ENCODE measurements around the gene FTCD. TPM values are rescaled to one million over a fixed set of nuclear protein-coding genes. Genes with fewer than 3 reads are reported as not detected.
A peak's percentile ranks its signal among the peaks of the same experiment; 100 is the strongest.
"Not testable (repeated sequence)": the region's sequence is repeated elsewhere in the genome, so short reads cannot be mapped to it uniquely, and the experiment has no call there.

The FTCD gene, protein sequence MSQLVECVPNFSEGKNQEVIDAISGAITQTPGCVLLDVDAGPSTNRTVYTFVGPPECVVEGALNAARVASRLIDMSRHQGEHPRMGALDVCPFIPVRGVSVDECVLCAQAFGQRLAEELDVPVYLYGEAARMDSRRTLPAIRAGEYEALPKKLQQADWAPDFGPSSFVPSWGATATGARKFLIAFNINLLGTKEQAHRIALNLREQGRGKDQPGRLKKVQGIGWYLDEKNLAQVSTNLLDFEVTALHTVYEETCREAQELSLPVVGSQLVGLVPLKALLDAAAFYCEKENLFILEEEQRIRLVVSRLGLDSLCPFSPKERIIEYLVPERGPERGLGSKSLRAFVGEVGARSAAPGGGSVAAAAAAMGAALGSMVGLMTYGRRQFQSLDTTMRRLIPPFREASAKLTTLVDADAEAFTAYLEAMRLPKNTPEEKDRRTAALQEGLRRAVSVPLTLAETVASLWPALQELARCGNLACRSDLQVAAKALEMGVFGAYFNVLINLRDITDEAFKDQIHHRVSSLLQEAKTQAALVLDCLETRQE
- 0.30 and 0.35 TPM in 2 replicates for total RNA-seq

DNA sequence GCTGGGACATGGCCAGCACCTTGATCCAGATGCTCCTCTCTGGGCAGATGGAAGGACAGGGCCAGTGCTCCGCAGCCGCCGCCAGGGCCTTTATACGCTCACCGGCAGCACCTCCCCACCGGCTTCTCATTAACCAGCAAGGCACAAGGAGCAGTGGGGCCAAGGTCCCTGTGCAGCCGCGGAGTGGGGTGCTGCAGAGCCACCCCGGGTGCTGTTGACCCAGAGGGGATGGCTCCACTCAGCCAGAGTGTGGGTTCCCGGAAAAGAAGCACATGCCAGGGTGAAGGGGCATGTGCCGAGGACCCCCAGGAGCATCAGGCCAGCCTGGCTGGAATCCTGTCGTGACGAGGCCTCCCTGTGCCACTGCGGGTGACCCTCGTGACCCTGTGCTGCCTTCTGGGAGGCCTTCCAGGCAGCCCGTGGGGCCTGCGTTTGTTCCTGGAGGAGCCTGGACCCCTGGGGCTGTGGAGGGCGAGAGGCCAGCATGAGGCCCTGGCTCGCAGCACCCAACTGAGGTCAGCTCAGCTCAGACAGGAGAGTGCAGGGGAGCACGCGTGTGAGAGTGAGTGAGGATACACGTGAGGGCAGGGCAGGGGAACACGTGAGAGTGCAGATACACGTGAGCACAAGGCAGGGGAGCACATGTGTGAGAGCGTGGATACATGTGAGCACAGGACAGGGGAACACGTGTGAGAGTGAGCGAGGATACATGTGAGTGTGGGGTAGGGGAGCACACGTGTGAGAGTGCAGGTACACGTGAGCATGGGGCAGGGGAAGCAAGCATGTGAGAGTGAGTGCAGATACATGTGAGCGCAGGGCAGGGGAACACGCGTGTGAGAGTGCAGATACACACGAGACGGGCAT, at the start of gene FTCD:
FTCD (minus strand) TSS at position 66 of the 864 bp plus-strand sequence; CDS start at position 10, 56 bp downstream.
- no peak for DNase-seq (ENCODE audit: low read depth)

DNA sequence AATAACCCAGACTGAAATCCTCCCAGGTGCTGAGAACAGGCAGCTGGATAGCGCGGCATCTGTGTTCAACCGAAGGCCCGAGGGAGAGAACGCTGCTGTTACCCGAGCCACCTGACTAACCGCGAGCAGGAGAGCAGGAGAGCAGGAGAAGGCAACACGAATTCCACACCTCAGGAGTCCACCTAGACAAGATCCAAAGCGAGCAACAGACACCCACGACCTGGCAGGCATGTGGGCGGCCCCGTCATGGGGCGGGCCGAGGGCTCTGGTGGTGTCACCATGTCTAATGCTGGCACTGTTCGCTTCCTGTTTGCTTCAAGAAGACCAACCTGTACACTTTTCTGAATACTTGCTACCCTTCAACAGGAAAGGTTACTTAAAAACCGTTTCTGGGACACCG, 49.8 kb upstream of the FTCD start:
- no peak for DNase-seq (ENCODE audit: low read depth)

DNA sequence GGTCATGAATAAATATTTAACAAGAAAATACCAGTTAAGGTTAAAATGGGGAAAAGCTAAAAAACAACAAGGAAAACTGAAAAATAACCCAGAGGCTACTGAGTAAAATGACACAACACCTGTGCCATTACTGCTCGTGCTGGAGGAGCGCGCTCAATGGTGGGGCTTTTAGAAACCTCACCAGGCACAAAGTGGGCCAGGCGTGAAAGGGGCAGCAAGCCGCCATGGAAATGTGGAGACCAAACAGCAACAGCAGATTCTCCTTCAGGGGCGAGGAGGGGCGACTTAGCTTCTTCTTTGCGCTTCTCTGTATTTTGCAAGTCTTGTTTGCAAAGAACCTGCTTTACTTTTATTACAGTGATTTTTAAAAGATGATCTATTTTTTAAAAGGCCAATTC, 47.8 kb upstream of the FTCD start:
- DNase-seq (ENCODE audit: low read depth): no peak

DNA sequence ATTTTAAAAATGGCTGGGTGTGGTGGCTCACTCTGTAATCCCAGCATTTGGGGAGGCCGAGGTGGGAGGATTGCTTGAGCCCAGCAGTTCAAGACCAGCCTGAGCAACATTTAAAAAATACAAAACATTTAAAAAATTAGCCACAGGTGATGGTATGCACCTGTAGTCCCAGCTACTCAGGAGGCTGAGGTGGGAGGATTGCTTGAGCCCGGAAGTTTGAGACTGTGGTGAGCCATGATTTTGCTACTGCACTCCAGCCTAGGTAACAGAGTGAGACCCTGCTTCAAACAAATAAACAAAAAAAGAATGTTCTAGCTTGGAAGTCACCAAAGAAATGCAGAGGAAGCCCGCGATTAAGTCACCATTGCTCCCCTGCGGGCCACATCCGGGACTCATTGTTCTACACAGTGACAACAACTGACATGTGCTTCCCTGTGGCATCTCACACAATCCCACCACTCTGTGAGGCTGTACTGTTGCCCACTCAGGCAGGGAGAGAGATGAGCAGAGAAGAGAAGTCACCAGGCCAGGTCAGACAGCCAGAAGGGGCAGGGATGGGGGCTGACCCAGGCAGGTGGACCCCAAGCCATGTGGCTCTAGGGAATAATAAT, 47.3 kb upstream of the FTCD start:
- DNase-seq (ENCODE audit: low read depth): no peak

DNA sequence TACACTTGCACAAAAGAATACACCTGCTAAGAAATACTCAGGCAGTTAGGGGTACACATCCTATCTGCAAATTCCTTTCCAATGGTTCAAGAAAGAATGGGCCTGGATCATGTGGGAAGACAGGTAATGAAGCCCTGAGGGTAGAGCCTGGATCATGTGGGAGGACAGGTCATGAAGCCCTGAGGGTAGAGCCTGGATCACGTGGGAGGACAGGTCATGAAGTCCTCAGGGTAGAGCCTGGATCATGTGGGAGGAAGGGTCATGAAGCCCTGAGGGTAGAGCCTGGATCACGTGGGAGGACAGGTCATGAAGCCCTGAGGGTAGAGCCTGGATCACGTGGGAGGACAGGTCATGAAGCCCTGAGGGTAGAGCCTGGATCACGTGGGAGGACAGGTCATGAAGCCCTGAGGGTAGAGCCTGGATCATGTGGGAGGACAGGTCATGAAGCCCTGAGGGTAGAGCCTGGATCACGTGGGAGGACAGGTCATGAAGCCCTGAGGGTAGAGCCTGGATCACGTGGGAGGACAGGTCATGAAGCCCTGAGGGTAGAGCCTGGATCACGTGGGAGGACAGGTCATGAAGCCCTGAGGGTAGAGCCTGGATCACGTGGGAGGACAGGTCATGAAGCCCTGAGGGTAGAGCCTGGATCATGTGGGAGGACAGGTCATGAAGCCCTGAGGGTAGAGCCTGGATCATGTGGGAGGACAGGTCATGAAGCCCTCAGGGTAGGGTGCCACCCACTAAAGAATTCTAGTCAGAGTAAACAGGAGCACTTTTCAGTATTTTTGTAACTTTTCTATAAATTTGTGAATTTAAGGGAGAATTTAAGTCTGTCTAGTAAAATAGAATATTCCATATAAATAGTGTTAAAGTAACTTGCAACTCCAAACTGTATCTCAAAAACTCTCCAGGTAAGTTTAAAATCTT, 45.8 kb upstream of the FTCD start:
- not testable (repeated sequence) for DNase-seq (ENCODE audit: low read depth)

DNA sequence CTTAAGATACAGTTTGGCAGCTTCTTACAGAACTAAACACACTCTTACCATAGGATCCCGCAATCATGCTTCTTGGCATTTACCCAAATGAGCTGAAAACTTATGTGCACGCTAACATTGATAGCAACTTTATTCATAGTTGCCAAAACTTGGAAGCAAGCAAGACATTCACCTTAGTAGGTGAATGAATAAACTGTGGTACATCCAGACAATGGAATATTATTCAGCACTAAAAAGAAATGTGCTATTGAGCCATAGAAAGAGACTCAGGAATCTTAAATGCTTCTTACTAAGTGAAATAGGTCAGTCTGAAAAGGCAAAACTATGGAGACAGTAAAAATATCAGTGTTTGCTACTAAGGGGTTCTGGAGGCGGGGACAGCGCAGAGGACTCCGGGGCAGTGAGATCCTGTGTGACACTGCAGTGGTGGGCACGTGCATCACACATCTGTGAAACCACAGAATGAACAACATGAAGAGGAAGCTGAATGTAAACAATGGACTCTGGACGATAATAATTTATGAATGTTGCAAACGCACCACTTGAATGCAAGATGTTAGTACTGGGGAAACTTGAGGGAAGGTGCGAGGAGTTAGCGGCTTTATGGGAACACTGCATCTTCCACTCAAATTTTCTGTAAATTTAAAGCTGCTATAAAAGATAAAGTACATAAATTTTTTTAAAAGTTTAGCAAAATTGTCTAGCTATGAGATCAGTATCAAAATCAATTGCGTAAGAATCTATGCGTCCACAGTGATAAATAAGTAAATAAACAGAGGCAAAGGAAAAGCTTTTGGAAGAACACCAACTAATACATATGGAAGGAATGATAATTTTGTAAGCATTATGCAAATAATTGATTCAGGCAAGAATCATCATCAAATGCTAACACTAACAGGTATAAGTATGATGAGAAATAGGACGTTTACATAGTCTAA, 44.3 kb upstream of the FTCD start:
- DNase-seq (ENCODE audit: low read depth): no peak

DNA sequence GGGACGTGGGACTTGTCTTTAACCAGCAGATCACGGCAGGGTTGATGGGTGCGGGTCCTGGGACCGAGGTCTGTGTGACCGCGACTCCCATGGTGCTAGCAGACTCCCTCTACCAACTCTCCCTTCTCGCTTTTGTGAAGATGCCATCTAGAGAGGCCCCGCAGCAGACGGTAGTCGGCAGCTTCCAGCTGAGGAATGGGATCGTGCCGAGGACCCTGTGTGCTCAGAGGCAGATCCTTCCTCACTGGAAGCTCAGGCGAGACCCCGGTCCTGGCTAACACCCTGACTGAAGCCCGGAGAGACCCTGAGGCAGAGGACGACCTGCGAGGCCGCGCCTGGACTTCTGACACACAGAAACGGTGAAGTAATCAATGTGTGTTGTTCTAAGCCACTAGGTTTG, 41.4 kb upstream of the FTCD start:
- no peak for DNase-seq (ENCODE audit: low read depth)

DNA sequence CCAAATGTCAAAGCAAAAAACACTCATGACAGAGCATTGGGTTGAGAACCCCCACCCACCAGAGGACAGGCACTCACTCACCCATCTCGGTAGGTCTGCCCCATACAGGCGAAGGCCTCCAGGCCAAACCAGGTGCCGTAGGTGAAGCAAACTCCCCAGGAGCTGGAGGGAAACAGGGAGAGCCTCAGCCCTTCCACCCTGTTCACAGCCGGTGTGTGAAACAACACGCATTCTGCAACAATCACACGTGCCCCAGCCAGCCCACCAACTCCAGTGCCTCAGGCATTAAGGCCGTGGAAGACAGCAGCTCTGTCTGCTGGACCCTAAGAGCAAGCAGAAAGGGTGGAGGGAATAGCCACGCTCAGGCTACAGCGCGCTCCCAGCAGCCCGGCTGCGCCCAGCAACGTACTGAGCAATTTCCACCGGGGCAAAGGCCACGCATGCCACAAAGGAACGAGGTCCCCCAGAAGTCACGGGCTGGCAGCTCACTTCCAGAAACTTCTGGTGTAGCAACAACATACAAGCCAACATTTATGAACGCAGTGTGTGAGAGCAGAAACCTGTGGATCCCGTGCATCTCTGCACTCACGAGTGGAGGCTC, 40.3 kb upstream of the FTCD start:
- DNase-seq (ENCODE audit: low read depth): no peak

DNA sequence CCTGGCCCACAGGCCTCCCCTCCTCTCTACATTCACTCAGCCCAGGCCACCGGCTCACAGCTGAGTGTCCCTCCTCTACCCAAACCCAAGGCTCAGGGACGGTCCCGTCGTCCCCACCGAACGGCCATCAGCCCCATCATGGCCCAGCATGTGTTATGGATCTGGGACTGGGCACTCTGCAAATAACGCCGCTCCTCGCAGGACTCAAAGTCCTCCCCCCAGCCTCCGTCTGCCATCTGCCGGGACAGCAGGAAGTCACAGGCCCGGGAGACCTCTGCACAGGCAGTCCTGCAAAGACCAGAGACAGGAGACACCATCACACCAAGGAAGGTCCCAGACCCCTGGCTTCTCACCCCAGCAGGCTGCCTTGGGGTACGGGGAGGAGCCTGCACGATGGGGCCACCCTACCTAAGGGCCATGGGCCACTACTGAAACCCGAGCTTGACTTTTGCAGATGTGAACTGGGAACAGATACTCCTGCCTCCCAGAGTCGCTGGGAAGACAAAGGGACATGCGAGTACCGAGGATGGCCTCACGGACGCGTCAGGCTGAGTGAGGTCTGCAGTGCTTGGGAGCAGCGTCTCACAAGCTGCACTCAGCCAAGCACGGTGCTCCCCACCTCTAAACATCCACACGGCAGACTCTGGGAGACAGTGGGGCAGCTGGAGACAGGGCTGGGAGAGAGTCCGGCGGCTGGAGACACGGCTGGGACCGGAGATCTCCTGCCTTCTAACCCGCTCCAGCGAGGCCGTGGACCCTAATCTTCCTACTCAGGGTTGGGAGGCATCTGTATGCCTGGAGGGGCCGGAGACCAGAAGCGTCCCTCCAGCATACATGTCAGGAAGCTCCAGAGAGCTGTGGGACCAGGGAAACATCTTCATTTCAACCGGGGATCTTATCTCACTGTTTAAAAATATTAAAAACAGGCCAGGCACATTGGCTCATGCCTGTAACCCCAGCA, 39.3 kb upstream of the FTCD start:
- DNase-seq (ENCODE audit: low read depth): no peak

DNA sequence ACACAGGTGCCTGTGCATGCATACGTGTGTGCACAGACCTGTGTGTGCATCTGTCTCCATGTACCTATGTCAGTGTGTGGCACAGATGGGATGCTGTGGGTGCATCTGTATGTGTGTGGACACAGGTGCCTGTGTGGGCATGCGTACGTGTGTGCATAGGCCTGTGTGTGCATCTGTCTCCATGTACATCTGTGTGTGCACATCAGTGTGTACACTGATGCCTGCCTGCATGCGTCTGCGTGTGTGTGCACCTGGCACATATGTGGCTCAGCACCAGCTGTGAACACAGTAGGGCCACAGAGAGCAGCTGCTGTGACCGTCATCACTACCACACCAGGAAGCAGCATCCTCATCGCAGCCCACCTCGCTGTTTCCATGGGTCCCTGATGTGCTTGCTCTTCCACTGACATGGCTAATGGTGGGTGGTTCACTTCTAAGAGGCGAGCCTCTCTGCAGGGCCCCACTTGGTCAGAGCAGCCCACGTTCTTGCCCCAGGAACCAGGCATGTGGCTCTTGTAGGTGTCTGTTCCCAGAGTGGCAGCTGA, 38.5 kb upstream of the FTCD start:
- DNase-seq (ENCODE audit: low read depth): no peak

DNA sequence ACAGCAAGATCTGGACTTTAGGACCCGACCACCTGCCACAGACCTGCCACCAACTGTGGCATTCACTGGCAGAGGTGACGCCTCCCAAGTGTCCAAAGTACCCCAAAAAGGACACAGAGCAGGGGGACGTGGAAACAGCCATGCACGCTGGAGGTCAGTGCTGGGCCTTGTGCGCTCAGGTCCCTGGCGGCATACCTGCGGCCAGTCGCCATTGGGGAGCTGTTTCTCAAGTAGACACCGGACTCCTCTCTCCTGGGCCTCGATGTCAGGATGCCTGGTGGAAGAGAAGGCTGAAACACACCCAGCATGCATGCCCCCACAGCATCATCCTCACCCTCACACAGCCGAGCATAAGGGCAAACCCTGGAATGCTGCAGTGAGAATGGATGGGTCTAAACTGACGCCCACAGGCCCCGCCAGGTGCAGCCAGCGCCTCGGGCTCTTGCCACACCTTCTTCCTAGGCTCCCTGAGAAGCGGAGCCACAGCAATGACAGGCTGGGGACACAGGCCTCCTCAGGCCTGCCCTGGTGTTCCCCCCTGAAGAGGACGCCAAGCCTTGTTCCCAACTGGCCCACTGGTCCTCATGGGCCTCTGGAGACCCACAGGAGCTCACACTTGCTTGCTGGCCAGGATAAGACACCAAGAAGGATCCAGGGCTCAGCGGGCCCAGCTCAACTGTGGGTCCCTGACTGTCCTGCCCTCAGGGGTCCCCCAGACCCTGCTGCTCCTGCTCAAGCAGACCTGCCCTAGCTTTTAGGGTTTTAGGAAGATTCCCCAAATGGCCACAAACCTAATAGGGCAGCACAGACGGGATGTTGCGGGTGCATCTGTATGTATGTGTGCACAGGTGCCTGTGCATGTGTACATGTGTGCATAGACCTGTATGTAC, 36.6 kb upstream of the FTCD start:
- no peak for DNase-seq (ENCODE audit: low read depth)

DNA sequence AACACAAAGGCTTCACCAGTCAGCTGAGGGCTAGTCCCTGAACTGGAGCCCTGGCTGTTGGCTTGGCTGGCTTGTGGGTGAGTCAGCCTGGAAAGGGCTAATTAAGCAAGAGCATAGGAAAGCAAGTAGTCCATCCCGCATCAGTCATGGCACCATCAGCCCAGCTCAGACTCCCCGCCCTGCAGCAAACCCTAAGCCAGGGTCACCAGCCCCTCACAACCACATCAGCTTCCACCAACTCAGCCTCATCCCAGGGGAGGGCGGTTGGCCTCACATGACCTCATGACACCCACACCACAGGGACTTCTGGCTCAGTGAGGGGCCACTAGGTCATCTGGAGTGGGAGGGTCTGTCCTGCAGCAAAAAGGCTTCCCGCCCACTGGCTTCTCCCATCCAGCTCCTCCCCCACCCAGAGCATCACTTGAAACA, 35.9 kb upstream of the FTCD start:
- DNase-seq (ENCODE audit: low read depth): peak; percentile 61

DNA sequence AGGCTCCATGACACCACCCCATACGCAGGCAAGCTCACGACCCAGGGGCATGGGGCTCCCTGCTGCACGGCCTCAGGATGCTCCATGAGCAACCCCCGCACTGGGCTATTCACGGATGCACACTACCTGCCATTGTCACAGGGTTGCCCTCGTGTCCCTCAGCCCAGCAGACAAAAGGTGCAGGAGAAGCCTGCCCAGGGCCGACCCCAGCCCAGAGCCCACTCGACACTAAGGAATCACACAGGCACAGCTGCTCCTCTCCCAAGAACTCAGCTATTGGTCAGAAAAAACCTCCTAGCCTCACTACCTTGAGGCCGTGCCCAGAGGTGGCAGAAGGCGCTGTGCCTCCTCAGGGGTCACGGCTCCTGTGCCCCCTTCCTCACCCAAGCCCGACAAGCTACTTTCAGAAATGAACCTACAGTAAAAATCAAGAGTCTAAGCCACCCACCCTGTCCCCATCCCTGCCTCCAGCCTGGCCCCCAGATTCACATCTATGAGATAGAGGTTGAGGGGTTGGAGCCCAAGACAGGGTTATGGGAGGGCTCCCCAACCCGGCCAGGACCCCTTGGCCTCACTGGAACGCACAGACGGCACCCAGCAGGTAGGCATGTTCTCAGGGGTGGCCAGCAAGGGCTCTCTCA, 35.2 kb upstream of the FTCD start:
- DNase-seq (ENCODE audit: low read depth): no peak

DNA sequence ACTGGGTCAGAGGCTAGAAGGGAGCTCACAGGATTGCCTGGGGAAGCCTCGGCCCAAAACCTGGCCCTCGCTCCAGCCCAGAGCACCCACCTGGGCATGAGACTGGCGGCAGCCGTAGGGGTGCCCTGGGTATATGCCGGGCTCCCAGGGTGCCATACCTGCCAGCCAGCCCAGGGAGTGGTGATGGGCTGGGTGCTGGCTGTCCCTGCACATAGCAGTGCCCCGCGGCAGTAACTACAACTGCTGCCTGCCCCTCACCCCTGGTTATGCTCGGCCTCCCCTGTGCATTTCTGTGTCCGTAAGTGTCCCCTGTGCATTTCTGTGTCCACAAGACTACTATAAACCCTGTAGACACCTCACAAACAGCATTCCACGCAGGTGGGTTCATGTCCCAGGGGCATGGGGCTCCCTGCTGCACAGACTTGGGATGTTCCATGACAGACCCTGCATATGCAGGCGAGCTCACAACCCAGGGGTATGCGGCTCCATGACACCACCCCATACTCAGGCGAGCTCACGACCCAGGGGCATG, 34.6 kb upstream of the FTCD start:
- no peak for DNase-seq (ENCODE audit: low read depth)

DNA sequence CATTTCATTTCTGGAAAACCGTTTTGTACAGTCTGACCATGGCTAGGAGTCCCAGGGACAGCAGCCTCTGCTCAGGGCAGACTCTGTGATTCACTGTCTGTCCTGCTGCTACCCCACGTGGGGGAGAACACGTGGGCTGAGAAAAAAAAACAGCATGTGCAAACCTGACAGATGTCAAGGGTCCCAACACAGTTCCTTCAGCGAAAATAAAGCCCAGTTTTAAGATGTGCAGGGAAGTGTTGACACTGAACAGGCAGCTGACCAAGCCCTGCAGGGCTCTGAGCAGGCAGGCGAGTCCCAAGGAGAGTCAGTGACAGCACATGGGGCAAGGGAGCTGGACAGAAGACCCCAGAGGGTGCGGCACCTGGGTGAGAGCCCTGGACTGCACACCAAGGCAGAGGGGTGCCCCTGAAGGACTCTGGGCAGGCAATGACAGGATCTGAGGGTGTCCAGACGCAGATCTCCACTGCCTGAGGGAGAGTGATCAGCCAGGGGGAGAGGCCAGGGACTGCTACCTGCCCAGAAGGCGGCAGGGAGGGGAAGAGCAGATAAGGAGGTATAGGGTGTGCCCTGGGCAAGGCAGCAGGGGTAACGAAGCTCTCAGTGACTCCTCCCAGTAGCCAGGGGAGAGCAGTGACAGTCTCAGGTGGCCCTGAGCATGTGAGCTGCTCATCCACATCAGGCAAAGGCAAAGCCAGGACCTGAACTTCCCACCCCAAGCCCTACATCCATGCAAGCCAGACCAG, 34.0 kb upstream of the FTCD start:
- no peak for DNase-seq (ENCODE audit: low read depth)
